GM12872 (cell line): Measurements from ENCODE around the gene LRG1.

Experiments
- CTCF ChIP-seq: IDR thresholded peaks from 3 replicates; pipeline ENCODE4 v1.5.1; 2011; ENCODE audit warnings: low read depth, mild to moderate bottlenecking, low read length, moderate library complexity; ENCODE audit not compliant: insufficient read depth

The LRG1 gene

GRCh38 chr19:4517451-4518057 lies 22.3 kb downstream of the LRG1 start:
- no peak for TF ChIP-seq CTCF

- no peak for TF ChIP-seq CTCF
These were observed 22.9 kb downstream of the LRG1 start for GRCh38 chr19:4516939-4517300.

GRCh38 chr19:4516199-4516938 lies 23.5 kb downstream of the LRG1 start:
- TF ChIP-seq CTCF, result no peak

GRCh38 chr19:4515732-4516131 lies 24.1 kb downstream of the LRG1 start:
- TF ChIP-seq CTCF, result no peak

GRCh38 chr19:4513248-4513647 lies 26.6 kb downstream of the LRG1 start:
- no peak for TF ChIP-seq CTCF

- TF ChIP-seq CTCF, result no peak
These were observed 27.8 kb downstream of the LRG1 start for GRCh38 chr19:4512070-4512469.

- TF ChIP-seq CTCF, result no peak
These were observed 28.4 kb downstream of the LRG1 start for GRCh38 chr19:4511300-4512054.
